Ascending aorta (tissue), 2 donors: Measurements from ENCODE around the gene ELMO1. TPM values are rescaled to one million over a fixed set of nuclear protein-coding genes. Genes with fewer than 3 reads are reported as not detected.

Experiments
- DNase-seq, 2 donors: peaks; one replicate each; pipeline ENCODE4 v3.0.0-alpha.2; 2019; ENCODE audit warnings: low spot score in 2 of 2
- H3K27ac ChIP-seq, 2 donors: fragments of 200-600 bp; sonication (generic); one replicate each; pipeline ENCODE4 v1.5.1; 2016 to 2017; ENCODE audit warnings: mild to moderate bottlenecking in 1 of 2
- H3K27me3 ChIP-seq: fragments of 200-600 bp; sonication (generic); one replicate; pipeline ENCODE4 v1.5.1; 2017
- H3K36me3 ChIP-seq, 2 donors: fragments of 200-600 bp; sonication (generic); one replicate each; pipeline ENCODE4 v1.5.1; 2016
- H3K4me1 ChIP-seq, 2 donors: fragments of 200-600 bp; sonication (generic); one replicate each; pipeline ENCODE4 v1.5.1; 2016 to 2017; ENCODE audit warnings: mild to moderate bottlenecking in 1 of 2
- H3K4me3 ChIP-seq, 2 donors: fragments of 200-600 bp; sonication (generic); one replicate each; pipeline ENCODE4 v1.5.1; 2016 to 2017; ENCODE audit warnings: mild to moderate bottlenecking in 1 of 2
- H3K9me3 ChIP-seq, 2 donors: fragments of 200-600 bp; sonication (generic); one replicate each; pipeline ENCODE4 v1.5.1; 2016
- intact Hi-C: fragments of 100-400 bp; cut with DNase I; formaldehyde crosslinking; loops from one replicate; pipeline ENCODE4 v1.15.1; 2023
- total RNA-seq: library from RNA; depleted of rRNA; stranded (reverse); fragments of >200 nt; gene quantifications from one replicate; pipeline ENCODE4 v1.1.0, GENCODE V29; 2016
- TF ChIP-seq, protein P1 (sequence below), 3 experiments: fragments of 200-600 bp in 2 of 3; fragments of 450-650 bp in 1 of 3; sonication (generic) in 2 of 3; IDR thresholded peaks; one replicate each; pipeline ENCODE4 v1.5.1; 2016 to 2019; ENCODE audit warnings: antibody characterized with exemption in 3 of 3, mild to moderate bottlenecking in 1 of 3, moderate library complexity in 1 of 3

The ELMO1 gene
- total RNA-seq, 1 donor from 2014 or later: 40.8 TPM

DNA sequence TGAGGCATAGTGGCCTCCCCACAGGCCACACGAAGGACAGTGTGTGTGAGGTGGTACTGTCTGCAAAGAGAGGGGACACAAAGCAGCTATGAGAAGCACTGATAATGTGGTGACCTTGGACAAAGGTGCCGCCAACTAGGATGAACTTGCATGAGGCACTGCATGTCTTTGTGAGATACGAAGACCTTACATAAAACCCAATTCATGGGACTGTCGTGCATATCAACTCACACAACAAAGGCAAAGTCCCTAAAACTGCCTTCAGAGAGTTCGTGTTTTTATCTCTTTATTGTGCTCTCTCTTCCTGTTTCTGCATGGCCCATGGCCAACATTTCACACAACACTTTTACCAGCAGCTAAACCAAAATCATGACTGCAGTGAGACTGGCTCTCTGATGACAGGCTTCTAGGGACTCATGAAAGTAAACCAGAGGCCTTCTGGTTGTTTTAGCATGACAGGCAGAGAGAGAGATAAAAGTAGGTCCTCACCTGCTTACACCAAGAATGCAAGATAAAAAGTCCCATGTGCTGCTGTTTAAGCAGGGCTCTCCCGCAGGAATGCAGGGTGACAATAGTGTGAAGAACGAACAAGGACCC is 347.8 kb downstream of the ELMO1 start:
- TF ChIP-seq, protein P1, sequence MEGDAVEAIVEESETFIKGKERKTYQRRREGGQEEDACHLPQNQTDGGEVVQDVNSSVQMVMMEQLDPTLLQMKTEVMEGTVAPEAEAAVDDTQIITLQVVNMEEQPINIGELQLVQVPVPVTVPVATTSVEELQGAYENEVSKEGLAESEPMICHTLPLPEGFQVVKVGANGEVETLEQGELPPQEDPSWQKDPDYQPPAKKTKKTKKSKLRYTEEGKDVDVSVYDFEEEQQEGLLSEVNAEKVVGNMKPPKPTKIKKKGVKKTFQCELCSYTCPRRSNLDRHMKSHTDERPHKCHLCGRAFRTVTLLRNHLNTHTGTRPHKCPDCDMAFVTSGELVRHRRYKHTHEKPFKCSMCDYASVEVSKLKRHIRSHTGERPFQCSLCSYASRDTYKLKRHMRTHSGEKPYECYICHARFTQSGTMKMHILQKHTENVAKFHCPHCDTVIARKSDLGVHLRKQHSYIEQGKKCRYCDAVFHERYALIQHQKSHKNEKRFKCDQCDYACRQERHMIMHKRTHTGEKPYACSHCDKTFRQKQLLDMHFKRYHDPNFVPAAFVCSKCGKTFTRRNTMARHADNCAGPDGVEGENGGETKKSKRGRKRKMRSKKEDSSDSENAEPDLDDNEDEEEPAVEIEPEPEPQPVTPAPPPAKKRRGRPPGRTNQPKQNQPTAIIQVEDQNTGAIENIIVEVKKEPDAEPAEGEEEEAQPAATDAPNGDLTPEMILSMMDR (IDR thresholded peaks at IDR 0.05): no peak
- H3K9me3 ChIP-seq: no peaks in the 10 kb centered on the region
- intact Hi-C loops: no loop called here
- no peak overlapping the region for H3K27ac ChIP-seq
- no peaks in the 10 kb centered on the region for H3K27me3 ChIP-seq
- no peak overlapping the region for H3K4me3 ChIP-seq
- H3K36me3 ChIP-seq: no peaks in the 10 kb centered on the region
- no peak for DNase-seq
- no peaks in the 10 kb centered on the region for H3K4me1 ChIP-seq

- no peak overlapping the region for H3K27ac ChIP-seq
- DNase-seq: no peak
- intact Hi-C loops: no loop called here
These were observed 349.9 kb downstream of the ELMO1 start for GRCh38 chr7:37098762-37099161.

GRCh38 chr7:37097983-37098382 is 350.7 kb downstream of the ELMO1 start:
- intact Hi-C loops: no loop called here
- H3K27me3 ChIP-seq: no peaks in the 10 kb centered on the region
- H3K36me3 ChIP-seq: no peaks in the 10 kb centered on the region
- H3K9me3 ChIP-seq: no peaks in the 10 kb centered on the region
- H3K4me1 ChIP-seq: no peaks in the 10 kb centered on the region
- no peak overlapping the region for H3K27ac ChIP-seq
- TF ChIP-seq, protein P1 (IDR thresholded peaks at IDR 0.05): no peak
- DNase-seq: no peak
- no peak overlapping the region for H3K4me3 ChIP-seq

More at GRCh38 chr7:37098762-37099161, 349.9 kb downstream of the ELMO1 start:
- Histone ChIP-seq H3K4me3 (no peak overlapping the region), H3K36me3 (no peaks in the 10 kb centered on the region), H3K9me3 (no peaks in the 10 kb centered on the region), H3K4me1 (no peaks in the 10 kb centered on the region), H3K27me3 (no peaks in the 10 kb centered on the region)
- TF ChIP-seq, protein P1 (IDR thresholded peaks at IDR 0.05): no peak

DNA sequence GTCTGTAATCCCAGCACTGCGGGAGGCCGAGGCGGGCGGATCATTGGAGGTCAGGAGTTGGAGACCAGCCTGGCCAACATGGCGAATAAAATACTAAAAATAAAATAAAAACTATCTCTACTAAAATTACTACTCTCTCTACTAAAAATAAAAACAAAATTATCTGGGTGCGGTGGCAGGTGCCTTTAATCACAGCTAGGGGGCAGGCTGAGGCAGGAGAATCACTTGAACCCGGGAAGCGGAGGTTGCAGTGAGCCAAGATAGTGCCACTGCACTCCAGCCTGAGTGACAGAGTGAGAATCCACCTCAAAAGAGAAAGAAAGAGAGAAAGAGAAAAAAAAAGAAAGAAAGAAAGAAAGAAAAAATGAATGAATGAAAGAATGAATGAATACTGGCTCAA is 351.4 kb downstream of the ELMO1 start:
- Histone ChIP-seq H3K36me3 (no peaks in the 10 kb centered on the region), H3K27ac (no peak overlapping the region), H3K27me3 (no peaks in the 10 kb centered on the region), H3K4me3 (no peak overlapping the region), H3K9me3 (no peaks in the 10 kb centered on the region), H3K4me1 (no peaks in the 10 kb centered on the region)
- DNase-seq: no peak
- TF ChIP-seq, protein P1 (IDR thresholded peaks at IDR 0.05): no peak
- intact Hi-C loops: no loop called here

GRCh38 chr7:37096341-37096740 is 352.3 kb downstream of the ELMO1 start:
- Histone ChIP-seq H3K27me3 (no peaks in the 10 kb centered on the region), H3K27ac (no peak overlapping the region), H3K36me3 (no peaks in the 10 kb centered on the region), H3K4me1 (no peaks in the 10 kb centered on the region), H3K9me3 (no peaks in the 10 kb centered on the region), H3K4me3 (no peak overlapping the region)
- TF ChIP-seq, protein P1 (IDR thresholded peaks at IDR 0.05): no peak
- DNase-seq: no peak
- intact Hi-C loops: no loop called here

DNA sequence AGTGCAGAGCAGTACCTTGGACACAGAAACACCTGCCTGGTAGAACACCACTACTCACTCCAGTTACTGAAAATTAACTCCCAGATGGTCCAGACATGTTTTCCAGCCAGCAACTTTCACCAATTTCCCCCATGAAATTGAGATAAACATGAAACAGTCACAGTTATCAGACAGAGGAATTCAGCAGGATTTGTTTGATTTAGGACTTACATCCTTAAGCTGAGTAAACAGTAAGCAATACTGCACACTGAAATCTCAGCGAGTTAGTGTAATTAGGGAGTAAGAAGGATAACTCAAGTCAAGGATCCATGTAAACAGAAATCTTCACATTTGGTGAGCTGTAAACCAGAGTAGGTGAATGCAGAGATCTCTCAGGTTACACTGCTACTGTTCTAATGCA is 353.5 kb downstream of the ELMO1 start:
- intact Hi-C loops: no loop called here

More for the DNA sequence above, 353.5 kb downstream of the ELMO1 start:
- Histone ChIP-seq H3K27ac (no peak overlapping the region), H3K27me3 (no peaks in the 10 kb centered on the region), H3K4me1 (peaks cover 0 to 4% of the 10 kb centered on the region in 2 donors), H3K36me3 (no peaks in the 10 kb centered on the region), H3K4me3 (no peak overlapping the region), H3K9me3 (no peaks in the 10 kb centered on the region)
- TF ChIP-seq, protein P1 (IDR thresholded peaks at IDR 0.05): no peak
- DNase-seq: no peak
